Endothelial cell of hepatic sinusoid (primary cell): ENCODE measurements around the gene PLA2G4D.

Source experiments
- in situ Hi-C: cut with HindIII; loops from 2 replicates; pipeline ENCODE4 v1.10.0; 2017; ENCODE audit warnings: low sequenced_read_pairs

The PLA2G4D gene

GRCh38 chr15:42058791-42059190 lies 35.6 kb downstream of the PLA2G4D start:
- in situ Hi-C loops: no loop called here

DNA sequence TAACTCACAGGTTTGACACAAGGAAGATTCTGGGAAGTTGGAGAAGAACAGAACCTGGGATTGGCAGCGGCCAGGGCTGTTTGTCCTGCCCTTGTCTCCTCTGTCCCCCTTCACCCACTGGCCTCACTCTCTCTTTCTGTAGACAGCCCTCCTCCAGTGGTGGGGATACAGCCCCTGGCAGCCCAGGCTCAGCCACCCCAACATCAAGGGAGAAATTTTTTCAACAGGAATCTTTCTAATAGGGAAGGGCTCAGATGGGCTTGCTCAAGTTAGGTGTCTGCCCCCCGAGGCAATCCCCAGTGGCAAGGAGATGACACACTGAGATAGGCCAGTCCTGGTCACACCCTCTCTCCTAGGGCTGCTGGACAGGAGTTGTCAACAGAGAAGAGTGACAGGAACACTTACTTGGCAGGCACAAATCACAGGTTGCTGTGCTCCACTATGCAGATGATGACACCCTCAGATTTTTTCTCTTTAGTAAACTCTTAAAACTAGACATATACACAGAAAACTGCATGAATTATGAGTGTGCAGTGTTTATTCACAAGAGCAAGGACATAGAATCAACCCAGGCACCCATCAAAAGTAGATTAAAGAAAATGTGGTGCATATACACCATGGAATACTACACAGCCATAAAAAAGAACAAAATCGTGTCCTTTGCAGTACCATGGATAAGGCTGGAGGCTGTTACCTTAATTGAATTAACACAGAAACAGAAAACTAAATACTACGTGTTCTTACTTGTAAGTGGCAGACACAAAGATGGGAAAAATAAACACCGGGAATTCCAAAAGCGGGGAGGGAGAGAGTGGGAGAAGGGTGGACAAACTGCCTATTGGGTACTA lies 36.3 kb downstream of the PLA2G4D start:
- in situ Hi-C loops: no loop called here

- in situ Hi-C loops: no loop called here
Observed at GRCh38 chr15:42056934-42057798, 37.2 kb downstream of the PLA2G4D start.

DNA sequence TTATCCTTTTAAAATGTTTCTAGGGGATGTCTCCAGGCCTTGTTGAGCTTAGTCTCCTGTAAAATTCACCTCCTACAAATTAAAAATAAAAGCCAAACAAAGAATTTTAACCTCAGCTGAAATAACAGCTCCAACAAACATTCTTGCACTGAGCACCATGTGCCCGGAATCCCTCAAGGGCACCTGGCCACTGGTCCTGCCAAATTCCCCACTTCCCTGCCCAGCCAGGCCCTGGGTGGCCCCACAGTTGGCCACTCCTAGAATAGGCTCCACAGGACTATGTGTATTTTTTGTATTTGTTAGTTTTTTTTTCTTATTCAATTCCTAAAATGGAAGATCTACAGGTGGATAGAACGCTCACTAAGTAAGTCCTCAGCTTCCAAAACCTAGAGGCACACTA lies 40.4 kb downstream of the PLA2G4D start:
- in situ Hi-C loops: loop anchor here (5.0 kb wide), 1 partner anchor 47 kb away; no protein-coding TSS in a partner anchor

DNA sequence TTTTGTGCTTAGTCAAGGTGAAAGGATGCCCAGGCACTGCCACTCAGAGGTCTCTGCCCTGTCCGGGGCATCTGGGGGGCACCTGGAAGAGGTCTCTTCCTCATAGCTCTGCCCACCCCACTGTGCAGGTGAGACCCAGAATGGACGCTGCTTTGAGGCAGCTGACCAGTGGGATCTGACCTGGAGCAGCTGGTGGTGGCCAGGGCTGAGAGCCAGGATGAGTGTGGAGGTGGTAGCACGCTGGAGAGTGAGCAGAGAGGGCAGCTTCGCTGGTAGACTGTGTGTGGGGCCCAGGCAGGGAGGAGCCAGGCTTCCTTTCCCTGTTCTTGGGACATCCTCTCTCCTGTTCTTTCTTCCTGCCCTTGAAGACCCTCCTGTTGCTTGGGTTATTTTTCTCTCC lies 41.4 kb downstream of the PLA2G4D start:
- in situ Hi-C loops: loop anchor here (5.0 kb wide), 1 partner anchor 46 kb away; no protein-coding TSS in a partner anchor

DNA sequence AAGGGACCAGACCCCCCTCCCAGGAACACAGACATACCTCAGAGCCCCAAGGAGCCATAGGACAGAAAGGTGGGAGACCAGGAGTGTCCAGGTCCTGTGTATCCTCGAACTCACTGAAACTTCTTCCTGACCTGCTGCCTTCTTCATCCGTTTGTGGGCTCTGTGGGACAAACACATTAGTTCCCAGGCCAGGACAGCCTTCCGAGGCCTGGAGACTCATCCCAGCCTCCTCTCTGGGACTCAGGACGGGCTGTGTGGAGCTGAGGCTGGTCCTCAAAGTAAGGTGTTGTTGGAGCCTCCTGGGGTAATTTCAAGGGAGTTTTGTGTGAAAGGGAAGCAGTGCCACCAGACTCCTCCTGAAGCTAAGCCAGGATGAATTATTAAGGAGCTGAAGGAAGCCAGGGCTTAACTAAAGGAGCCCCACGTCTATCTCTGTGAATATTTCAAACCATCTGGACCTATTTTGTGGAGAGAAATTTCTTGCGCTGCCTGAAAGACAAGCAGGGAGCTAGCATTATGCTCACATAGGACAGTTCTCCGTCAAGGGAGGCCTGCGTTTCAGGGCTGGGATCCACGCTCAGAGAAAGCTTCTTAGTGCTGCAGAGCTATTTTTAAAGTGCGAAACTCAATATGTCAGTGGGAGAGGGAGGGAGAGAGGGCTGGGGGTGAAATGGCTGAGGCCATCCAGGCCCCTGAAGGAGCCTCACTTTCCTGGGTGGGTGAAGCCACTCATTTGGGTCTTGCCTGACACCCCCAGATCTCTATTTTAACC lies 43.7 kb downstream of the PLA2G4D start:
- in situ Hi-C loops: loop anchor here (5.0 kb wide), 1 partner anchor 43 kb away; no protein-coding TSS in a partner anchor

GRCh38 chr15:42048821-42049200 lies 45.6 kb downstream of the PLA2G4D start:
- in situ Hi-C loops: no loop called here

- in situ Hi-C loops: no loop called here
Observed at GRCh38 chr15:42048080-42048820, 46.1 kb downstream of the PLA2G4D start.

GRCh38 chr15:42046597-42046996 lies 47.8 kb downstream of the PLA2G4D start:
- in situ Hi-C loops: no loop called here

GRCh38 chr15:42045211-42045615 lies 49.1 kb downstream of the PLA2G4D start:
- in situ Hi-C loops: no loop called here

DNA sequence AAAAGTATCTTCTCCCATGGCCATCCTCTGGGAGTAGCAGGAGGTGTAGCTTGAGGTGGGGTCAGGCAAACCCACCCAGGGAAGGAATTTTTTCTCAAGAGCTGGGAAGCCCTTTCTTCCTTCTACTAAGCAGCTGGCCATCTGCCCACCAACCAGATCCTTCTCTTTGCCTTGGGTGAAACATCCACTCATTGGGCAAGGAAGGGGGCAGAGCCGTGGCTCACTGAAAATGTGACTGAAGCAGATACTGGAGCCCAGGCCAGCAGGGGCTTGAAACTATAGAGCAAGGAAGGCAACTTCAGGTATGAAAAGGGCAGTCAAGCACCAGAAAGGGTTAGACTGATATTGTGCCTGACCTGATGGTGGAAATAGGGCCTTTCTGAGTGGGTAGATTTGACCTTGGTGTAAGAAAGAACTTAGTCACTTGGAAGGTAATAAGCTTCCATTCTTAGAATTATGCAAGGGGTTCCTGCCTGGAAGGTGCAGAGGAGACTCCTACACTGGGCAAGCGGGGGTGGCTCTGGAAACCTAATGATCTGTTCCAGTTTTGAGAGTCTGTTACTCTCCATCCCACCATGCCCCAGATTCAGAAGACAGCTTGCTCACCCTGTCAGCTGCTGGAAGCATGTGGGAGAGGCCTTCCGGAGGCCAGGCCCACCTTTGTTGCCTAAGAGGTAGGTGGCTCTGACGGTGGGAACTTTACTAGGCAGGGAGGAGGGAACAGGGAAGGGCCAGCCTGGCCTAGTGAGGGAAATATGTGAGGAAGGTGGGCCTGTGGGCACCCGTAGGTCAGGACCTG lies 51.6 kb downstream of the PLA2G4D start:
- in situ Hi-C loops: loop anchor here (5.0 kb wide), 1 partner anchor 94 kb away; no protein-coding TSS in a partner anchor

DNA sequence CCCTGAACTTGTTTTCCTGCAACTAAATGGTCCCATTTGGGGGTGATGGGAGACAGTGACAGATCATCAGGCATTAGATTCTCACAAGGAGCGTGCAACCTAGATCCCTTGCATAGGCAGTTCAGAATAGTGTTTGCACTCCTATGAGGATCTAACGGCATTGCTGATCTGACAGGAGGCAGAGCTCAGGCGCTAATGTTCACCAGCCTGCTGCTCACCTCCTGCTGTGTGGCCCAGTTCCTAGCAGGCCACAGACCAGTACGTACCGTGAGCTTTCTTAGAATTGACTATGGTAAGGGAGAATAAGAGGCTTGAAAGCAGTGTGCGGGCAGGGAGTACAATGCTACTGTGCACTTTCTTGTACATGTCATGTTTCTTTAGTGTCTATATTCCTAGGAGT lies 56.0 kb downstream of the PLA2G4D start:
- in situ Hi-C loops: no loop called here

DNA sequence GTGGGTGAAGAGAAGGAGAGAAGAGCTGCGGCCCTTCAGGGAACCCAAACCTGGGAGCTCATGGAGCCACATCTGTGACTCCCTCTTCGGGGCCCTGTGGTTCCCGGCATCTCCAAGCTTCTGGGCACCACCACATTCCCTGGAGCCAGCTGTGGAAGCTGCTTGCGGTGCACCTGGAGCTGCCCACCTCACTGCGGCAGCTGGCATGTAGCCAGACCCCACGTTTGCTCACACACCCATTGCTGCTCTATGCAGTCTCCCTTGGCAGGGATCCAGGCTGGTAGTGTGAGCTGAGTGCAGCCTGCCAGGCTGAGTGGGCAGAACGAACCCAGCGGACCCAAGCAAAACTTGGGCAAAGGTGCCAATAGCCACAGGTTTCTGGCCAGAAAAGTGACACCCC lies 56.7 kb downstream of the PLA2G4D start:
- in situ Hi-C loops: no loop called here

DNA sequence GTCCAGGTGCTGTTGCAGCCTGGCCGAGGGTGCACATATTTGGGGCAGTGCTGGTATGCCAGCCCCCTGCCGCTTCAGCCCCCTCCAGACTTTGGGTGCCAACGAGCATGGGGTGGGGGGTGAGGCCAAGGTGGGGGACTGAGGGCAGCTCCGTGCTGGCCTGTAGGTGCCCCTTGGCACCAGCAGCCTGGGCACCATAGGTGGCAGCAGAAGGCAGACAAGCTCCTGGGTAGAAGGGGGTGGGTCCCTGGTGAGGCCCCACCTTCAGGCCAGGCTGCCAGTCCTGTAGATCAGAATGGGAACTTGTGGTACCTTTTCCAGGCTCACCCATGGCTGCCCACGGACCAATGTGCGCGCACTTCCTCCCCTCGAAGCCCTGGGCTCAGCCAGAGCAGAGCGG lies 57.4 kb downstream of the PLA2G4D start:
- in situ Hi-C loops: no loop called here

DNA sequence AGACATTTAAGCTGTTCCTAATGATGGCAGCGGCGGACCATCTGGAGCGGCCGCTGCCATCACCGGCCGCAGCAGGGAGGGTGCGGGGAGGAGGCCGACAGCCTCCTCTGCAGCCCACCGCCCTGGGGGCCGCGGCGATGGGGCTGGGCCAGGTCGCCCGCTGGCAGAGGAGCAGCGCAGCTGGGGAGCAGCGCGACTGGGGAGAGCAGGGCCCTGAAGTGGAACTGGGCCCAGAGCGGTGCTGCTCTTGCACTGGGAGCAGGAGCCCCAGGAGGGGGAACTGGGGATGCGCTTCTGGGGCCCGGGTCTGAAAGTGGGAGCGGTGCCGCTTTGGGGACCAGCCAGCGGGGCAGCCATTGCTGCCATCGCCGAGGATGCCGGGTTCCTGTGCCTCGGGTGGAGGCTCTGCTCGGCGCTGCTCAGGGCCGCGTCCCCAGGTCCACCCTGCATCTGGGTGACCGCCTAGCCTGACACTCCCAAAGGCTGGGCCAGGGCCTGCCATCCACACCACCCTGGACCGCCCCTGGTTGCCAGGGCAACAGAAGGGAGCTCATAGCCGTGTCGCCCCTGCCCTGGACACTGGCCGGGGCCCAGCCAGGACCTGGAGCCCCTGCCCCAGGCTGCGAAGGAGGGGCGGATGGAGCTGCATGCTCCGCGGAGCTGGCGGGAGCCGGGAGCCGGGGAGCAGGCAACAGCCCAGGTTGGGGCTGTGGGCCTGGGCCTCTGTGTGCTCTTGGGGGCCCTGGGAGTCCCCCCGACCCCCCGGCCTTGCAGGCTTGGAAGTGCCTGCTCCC lies 58.1 kb downstream of the PLA2G4D start:
- in situ Hi-C loops: no loop called here

DNA sequence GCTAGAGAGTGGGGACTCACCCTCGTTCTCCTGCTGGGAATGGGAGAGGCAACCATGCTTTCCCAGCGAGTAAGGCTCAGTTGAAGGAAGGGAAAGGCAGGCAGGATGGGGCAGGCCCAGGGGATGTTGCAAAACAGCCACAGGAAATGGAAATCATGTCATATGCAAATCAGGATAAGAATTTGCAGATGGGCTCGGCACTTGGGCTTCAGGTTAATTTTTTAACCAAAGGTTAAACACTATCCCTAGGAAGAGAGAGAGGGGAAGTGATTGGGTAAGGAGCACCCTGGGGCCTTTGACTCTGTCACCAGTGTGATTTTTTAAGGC lies 59.0 kb downstream of the PLA2G4D start:
- in situ Hi-C loops: no loop called here

DNA sequence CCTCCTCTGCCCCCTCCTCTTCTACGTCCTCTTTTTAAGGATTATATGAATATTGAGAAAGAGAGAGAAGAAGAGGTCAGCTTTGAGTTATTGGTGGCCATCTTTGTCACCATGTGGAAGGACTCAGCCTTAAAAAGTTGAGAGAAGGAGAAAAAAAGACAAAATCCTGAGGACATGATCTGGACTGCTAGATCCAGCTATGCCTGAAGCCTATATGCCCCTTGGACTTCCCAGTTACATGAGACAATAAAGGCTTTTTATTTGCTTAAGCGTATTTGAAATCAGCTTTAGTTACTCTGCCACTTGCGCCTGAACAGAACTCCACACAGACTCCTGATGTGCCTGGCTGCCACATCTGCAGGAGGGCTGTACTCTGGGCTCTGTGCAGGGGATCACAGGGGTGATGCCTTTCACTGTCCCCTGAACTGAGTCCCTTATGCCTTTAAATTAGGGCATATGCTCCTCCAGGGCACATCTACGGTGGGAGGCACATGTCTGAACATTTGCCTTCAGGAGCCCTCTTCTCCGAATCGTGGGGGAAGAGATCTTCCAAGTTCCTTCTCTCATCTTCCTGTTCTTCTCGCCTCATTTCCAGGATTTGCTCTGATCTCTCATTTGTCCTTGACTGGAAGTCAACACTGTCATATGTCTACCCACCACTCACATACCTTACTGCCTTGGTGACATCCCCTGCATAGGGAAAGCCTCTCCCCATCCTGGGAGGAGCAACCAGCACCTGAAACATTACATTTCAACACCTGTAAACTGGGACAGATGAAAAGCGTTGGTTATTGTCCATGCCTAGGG lies 59.5 kb downstream of the PLA2G4D start:
- in situ Hi-C loops: no loop called here
